NCI-H2081 treated with DMSO at 0.1 percent for 48 hours (cell line): ENCODE data around the gene KRTAP5-6.

ENCODE experiments used
- DNase-seq: peaks from one replicate; lab custom pipeline; 2025; lab: John Stamatoyannopoulos, UW

KRTAP5-6 gene

GRCh38 chr11:1702506-1702905 lies 5.5 kb downstream of the KRTAP5-6 start:
- DNase-seq, result no peak

- DNase-seq, result no peak
Observed at GRCh38 chr11:1703146-1703545, 6.2 kb downstream of the KRTAP5-6 start.

GRCh38 chr11:1705126-1706052 lies 8.4 kb downstream of the KRTAP5-6 start:
- no peak for DNase-seq

- DNase-seq, result no peak
Observed at GRCh38 chr11:1706634-1707400, 9.8 kb downstream of the KRTAP5-6 start.

- no peak for DNase-seq
Observed at GRCh38 chr11:1707751-1708150, 10.8 kb downstream of the KRTAP5-6 start.

GRCh38 chr11:1708716-1709115 lies 11.7 kb downstream of the KRTAP5-6 start:
- DNase-seq, result no peak

GRCh38 chr11:1714908-1715885 lies 18.2 kb downstream of the KRTAP5-6 start:
- DNase-seq, result no peak

GRCh38 chr11:1717745-1718144 lies 20.8 kb downstream of the KRTAP5-6 start:
- no peak for DNase-seq

- no peak for DNase-seq
Observed at GRCh38 chr11:1718326-1718725, 21.3 kb downstream of the KRTAP5-6 start.

GRCh38 chr11:1719781-1720180 lies 22.8 kb downstream of the KRTAP5-6 start:
- DNase-seq, result no peak

GRCh38 chr11:1727096-1727690 lies 30.2 kb downstream of the KRTAP5-6 start:
- DNase-seq, result no peak

GRCh38 chr11:1727861-1728260 lies 30.9 kb downstream of the KRTAP5-6 start:
- DNase-seq, result no peak

- DNase-seq, result no peak
Observed at GRCh38 chr11:1728301-1728700, 31.3 kb downstream of the KRTAP5-6 start.

GRCh38 chr11:1728931-1729691 lies 32.1 kb downstream of the KRTAP5-6 start:
- DNase-seq, result no peak

GRCh38 chr11:1729692-1730011 lies 32.7 kb downstream of the KRTAP5-6 start:
- DNase-seq, result no peak

GRCh38 chr11:1730059-1730629 lies 33.1 kb downstream of the KRTAP5-6 start:
- DNase-seq, result no peak

GRCh38 chr11:1731451-1732059 lies 34.6 kb downstream of the KRTAP5-6 start:
- DNase-seq, result no peak

GRCh38 chr11:1732418-1733008 lies 35.5 kb downstream of the KRTAP5-6 start:
- no peak for DNase-seq

GRCh38 chr11:1733009-1733715 lies 36.2 kb downstream of the KRTAP5-6 start:
- DNase-seq, result no peak
